Brain microvascular endothelial cell (primary cell): ENCODE measurements around the gene IGFLR1.

Experiments used
- DNase-seq: peaks from one replicate; pipeline ENCODE4 v3.0.0-alpha.2; 2020
- H3K27ac ChIP-seq: fragments of 250-450 bp; sonication (Bioruptor Pico); 2 replicates; pipeline ENCODE4 v1.5.1; 2020; ENCODE audit warnings: mild to moderate bottlenecking, moderate library complexity
- H3K27me3 ChIP-seq: fragments of 250-450 bp; sonication (Bioruptor Pico); replicated peaks from 2 replicates; pipeline ENCODE4 v1.5.1; 2020; ENCODE audit warnings: mild to moderate bottlenecking
- H3K36me3 ChIP-seq: fragments of 250-450 bp; sonication (Bioruptor Pico); replicated peaks from 2 replicates; pipeline ENCODE4 v1.5.1; 2020; ENCODE audit warnings: mild to moderate bottlenecking
- H3K4me3 ChIP-seq: 2 replicates; pipeline ENCODE4 v1.5.1; 2011; ENCODE audit warnings: low read depth, mild to moderate bottlenecking, control low read depth, low read length, moderate library complexity
- in situ Hi-C: cut with HindIII; loops from 2 replicates; pipeline ENCODE4 v1.10.0; 2017; ENCODE audit warnings: low sequenced_read_pairs, low pct_ligation_motif_present
- TF ChIP-seq, protein P1 (sequence below): IDR thresholded peaks from 2 replicates; pipeline ENCODE4 v1.5.1; 2011; ENCODE audit warnings: low read depth, mild to moderate bottlenecking, moderate library complexity, low read length, control low read depth, inconsistent platforms; ENCODE audit errors: missing control alignments

Gene IGFLR1

DNA sequence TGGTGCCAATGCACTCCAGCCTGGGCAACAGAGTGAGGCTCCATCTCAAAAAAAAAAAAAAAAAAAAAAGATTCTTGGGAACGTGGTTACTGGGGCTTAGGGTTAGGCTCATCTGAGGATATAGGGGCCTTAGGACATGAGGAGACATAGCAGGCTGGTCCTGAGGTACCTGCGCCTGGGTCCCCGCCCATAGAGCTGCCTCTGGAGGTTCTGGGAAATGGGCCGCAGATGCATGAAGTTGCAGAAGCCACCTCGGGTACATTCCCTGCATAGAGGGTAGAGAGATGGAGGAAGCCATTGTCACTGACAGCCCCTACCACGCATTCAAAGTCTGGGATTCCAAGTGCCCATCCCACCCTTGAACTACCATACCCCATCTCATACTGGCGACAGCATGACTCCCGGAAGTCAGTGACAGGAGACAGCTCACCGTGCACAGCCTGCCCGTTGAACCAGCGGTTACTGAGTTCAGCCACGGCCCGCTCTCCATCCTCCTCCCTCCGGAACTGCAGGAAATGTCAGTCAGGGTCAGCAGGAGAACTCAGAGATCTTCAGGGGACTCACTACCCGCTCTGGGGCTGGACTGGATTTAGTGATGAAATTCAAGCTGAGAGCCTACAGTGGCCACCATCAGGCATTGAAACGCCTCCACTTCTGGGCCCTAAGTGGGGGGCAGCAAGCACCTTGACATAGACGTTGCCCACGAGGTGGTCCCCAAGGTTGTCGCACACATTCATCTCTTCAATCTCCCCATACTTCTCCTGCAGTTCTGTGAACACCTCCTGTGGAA lies 1.6 kb upstream of the IGFLR1 start:
- Histone ChIP-seq H3K4me3 (no peak overlapping the region), H3K36me3 (no peaks in the 10 kb centered on the region), H3K27ac (no peak overlapping the region), H3K27me3 (no peaks in the 10 kb centered on the region)
- DNase-seq = no peak
- TF ChIP-seq, protein P1, sequence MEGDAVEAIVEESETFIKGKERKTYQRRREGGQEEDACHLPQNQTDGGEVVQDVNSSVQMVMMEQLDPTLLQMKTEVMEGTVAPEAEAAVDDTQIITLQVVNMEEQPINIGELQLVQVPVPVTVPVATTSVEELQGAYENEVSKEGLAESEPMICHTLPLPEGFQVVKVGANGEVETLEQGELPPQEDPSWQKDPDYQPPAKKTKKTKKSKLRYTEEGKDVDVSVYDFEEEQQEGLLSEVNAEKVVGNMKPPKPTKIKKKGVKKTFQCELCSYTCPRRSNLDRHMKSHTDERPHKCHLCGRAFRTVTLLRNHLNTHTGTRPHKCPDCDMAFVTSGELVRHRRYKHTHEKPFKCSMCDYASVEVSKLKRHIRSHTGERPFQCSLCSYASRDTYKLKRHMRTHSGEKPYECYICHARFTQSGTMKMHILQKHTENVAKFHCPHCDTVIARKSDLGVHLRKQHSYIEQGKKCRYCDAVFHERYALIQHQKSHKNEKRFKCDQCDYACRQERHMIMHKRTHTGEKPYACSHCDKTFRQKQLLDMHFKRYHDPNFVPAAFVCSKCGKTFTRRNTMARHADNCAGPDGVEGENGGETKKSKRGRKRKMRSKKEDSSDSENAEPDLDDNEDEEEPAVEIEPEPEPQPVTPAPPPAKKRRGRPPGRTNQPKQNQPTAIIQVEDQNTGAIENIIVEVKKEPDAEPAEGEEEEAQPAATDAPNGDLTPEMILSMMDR = no peak
- in situ Hi-C loops = no loop called here

DNA sequence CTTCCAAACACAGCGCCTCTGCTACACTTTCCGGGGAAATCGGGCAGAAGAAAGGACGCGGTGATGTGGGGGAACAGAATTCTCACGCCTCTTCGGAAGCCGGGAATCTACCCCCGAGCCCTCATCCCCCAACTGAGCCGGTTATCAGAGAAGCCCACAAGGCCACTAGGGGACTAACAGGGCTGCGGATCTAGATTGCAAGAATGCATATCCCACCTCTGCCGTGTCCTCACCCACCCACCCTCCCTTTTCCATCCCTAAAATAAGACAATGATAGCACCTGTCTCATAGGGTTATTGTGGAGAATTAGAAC lies 1.1 kb downstream of the IGFLR1 start:
- TF ChIP-seq, protein P1 = no peak
- peaks cover 19% of the 10 kb centered on the region for H3K36me3 ChIP-seq
- no peaks in the 10 kb centered on the region for H3K27me3 ChIP-seq
- peak overlapping the region; percentile 48 for H3K27ac ChIP-seq
- in situ Hi-C loops = no loop called here
- H3K4me3 ChIP-seq = peak overlapping the region; percentile 68
- DNase-seq = no peak

DNA sequence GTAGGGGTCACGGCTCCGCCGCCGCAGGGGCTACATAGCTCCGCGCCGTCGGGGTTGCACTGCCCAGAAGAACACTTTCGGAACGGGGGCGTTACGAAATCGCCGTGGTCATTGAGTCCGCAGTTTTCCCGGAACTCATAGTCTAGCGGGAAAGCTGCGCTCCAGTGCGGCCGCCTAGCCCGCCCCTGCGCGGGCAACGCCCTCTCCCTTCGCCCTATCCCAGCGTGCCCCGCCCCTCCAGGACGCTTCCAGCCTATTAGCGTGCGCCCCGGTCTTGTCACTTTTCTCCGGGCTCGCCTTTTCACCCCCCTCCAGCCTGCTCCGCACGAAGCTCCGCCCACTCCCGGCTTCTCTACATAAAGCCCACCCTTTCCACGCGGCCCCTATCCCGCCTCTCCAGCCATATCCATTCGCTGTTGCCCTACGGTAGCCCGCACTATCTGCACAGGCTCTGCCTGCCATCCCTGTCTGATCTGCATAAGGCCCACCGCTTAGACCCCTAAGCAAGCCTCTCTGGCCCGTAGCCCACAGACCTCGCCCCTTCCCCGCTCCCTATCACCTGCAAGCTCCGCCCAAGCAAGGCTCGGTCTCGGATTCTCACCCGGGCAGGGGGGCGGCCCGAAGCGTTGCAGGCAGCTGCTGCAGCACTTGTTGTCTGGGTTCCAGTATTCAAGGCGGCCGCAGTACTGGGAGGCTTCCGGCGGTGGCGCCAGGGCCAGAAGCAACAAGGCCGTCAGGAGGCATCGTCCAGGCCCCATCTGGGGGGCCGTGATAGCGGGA lies 1.6 kb downstream of the IGFLR1 start:
- peaks cover 19% of the 10 kb centered on the region for H3K36me3 ChIP-seq
- peak overlapping the region; percentile 68 for H3K4me3 ChIP-seq
- in situ Hi-C loops = no loop called here
- H3K27ac ChIP-seq = peak overlapping the region; percentile 48
- H3K27me3 ChIP-seq = no peaks in the 10 kb centered on the region
- DNase-seq = peak; percentile 97
- TF ChIP-seq, protein P1 = peak; percentile 41

DNA sequence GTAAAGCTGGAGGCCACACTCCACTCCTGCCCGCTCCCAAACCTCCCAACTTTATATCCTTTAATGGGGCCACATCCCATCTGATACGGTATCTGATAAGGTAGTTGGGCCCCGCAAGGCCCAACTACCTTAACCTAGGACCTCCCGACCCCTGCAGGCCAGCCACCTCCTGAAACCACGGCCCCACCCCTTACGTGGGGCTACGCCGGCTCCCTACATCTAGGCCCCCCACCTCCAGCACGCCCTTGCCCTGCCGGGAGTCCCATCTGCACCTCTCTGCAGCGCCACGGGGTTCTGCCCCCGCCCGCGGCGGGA lies 2.2 kb downstream of the IGFLR1 start:
- in situ Hi-C loops = no loop called here
- no peaks in the 10 kb centered on the region for H3K27me3 ChIP-seq
- H3K4me3 ChIP-seq = peak overlapping the region; percentile 68
- TF ChIP-seq, protein P1 = no peak
- H3K36me3 ChIP-seq = peaks cover 20% of the 10 kb centered on the region
- no peak for DNase-seq
- no peak overlapping the region for H3K27ac ChIP-seq

DNA sequence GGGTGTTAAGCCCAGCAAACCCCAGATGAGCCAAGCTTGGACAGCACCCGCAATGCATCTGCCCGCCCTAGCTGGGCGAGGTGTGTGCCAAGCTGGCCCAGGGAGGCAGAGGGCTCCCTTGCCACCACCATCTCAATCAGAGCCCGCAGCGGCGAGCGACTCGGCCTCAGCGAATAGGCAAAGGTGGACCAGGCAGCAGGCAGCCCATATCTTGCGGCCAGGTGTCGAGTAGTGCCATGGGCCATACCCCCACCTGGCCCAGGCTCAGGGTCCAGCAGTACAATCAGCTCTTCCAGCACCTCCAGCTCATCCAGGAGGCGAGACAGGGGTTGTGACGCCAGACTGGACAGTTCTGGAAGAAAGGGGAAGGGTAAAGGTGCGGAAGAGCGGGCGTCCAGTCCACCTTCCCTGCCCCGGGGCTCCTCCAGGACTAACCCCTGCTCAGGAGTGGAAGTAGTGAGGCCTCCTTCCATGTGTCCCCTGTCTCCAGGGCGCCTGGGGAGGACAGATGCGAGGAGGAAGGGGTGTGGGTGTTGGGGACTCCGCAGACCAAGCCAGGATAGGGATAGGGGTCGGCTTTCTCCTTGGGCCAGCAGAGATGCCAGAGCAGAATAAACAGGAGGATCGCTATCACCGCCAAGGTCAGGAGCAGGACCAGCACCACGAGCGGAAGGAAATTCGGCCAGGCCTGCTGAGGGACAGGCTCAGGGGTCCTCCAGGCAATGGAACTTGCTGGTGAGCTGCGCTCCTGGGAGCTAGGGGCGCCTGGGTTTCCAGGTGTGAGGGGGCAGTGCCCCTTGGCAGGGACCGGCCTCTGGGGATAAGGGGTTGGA lies 2.8 kb downstream of the IGFLR1 start:
- no peak for DNase-seq
- Histone ChIP-seq H3K27me3 (no peaks in the 10 kb centered on the region), H3K36me3 (peaks cover 25% of the 10 kb centered on the region), H3K27ac (no peak overlapping the region), H3K4me3 (peak overlapping the region; percentile 68)
- TF ChIP-seq, protein P1 = no peak
- in situ Hi-C loops = no loop called here
